Right lobe of liver (tissue), 6 donors: ENCODE results near the gene MMP3. TPM values are rescaled to one million over a fixed set of nuclear protein-coding genes. Genes with fewer than 3 reads are reported as not detected.

Source experiments
- ATAC-seq, 4 donors: fragments of 200-7000 bp; cut with Tn5 transposase; one replicate each; pipeline ENCODE4 v1.9.1; 2020; ENCODE audit warnings: mild to moderate bottlenecking in 4 of 4, moderate library complexity in 4 of 4
- DNase-seq, 3 donors: peaks; one replicate each; pipeline ENCODE4 v3.0.0-alpha.2; 2020
- H3K27ac ChIP-seq, 3 donors: fragments of 200-600 bp; one replicate each; pipeline ENCODE4 v1.8.0; 2022
- H3K27me3 ChIP-seq, 2 donors: fragments of 200-600 bp; one replicate each; pipeline ENCODE4 v1.8.0; 2022
- H3K36me3 ChIP-seq, 4 donors: fragments of 200-600 bp; sonication (generic) in 1 of 4; one replicate each; pipeline versions ENCODE4 v1.5.1 to v1.8.0; 2017 to 2022; ENCODE audit warnings: control low read depth in 1 of 4
- H3K4me1 ChIP-seq, 4 donors: fragments of 200-600 bp; sonication (generic) in 1 of 4; one replicate each; pipeline versions ENCODE4 v1.5.1 to v1.8.0; 2017 to 2022; ENCODE audit warnings: control low read depth in 1 of 4
- H3K4me3 ChIP-seq, 3 donors: fragments of 200-600 bp; one replicate each; pipeline ENCODE4 v1.8.0; 2022
- H3K9me3 ChIP-seq, 4 donors: fragments of 200-600 bp; sonication (generic) in 1 of 4; one replicate each; pipeline versions ENCODE4 v1.5.1 to v1.8.0; 2017 to 2022; ENCODE audit warnings: control low read depth in 1 of 4
- CTCF ChIP-seq, 4 donors: fragments of 200-600 bp in 3 of 4; fragments of 450-650 bp in 1 of 4; IDR thresholded peaks; one replicate each; pipeline versions ENCODE4 v1.5.1 to v1.8.0; 2016 to 2022; ENCODE audit warnings: antibody characterized with exemption in 4 of 4, mild to moderate bottlenecking in 2 of 4
- POLR2A ChIP-seq: fragments of 450-650 bp; IDR thresholded peaks from one replicate; pipeline ENCODE4 v1.6.1; 2017; ENCODE audit warnings: antibody characterized with exemption, mild to moderate bottlenecking
- WGBS: methylation state at CpG from one replicate; pipeline ENCODE4 v1.1.6; 2018; ENCODE audit warnings: low coverage, low lambda C conversion rate; ENCODE audit not compliant: insufficient coverage; ENCODE audit errors: missing lambda C conversion rate; 5-methylcytosine and 5-hydroxymethylcytosine counted together
- intact Hi-C, 2 donors: fragments of 100-400 bp; cut with DNase I; formaldehyde crosslinking; loops; one replicate each; pipeline versions ENCODE4 v1.11.2 to v1.14.1; 2022
- total RNA-seq, 6 experiments: library from RNA; depleted of rRNA in 2 of 6; stranded (reverse); fragments of >200 nt in 2 of 6; fragmentation: NEBNext Ultra II Directional in 3 of 6; extraction: Animal tissue kit (Norgen Biotek cat#: 25700) in 3 of 6; gene quantifications; one replicate each; pipeline versions ENCODE4 v1.1.0 to v1.2.4, GENCODE V29; 2016 to 2023
- donor health status: DM: no; HTN: yes; CAD: no.
- donor health status: DM: no; HTN: no; CAD: no.
- donor health status: DM: no; HTN: no; CAD: no.
- donor health status: DM: no; HTN: yes; CAD: no.
- donor health status: DM: no; HTN: yes; CAD: no.

The MMP3 gene
- total RNA-seq, 6 experiments from 2014 or later: not detected

GRCh38 chr11:102831489-102832440 is 11.6 kb downstream of the MMP3 start:
- peak in 3 of 4 donors; percentile 28 to 55 (median 36) for TF ChIP-seq CTCF (IDR thresholded peaks at IDR 0.05)
- TF ChIP-seq POLR2A: no peak
- Histone ChIP-seq H3K4me3 (peak overlapping the region; percentile 10 to 55 (median 26)), H3K9me3 (no peaks in the 10 kb centered on the region), H3K36me3 (no peaks in the 10 kb centered on the region), H3K4me1 (no peaks in the 10 kb centered on the region), H3K27ac (peak overlapping the region in 1 of 3 donors; percentile 61), H3K27me3 (no peaks in the 10 kb centered on the region)
- intact Hi-C loops: no loop called here
- DNase-seq (peak in 2 of 3 donors; percentile 67 to 77), ATAC-seq (peak; percentile 87 to 95 (median 93))
- 26% methylated on average over 26 of the region's 38 CpGs for WGBS

- TF ChIP-seq CTCF (IDR thresholded peaks at IDR 0.05): no peak
- TF ChIP-seq POLR2A: no peak
- Histone ChIP-seq H3K4me3 (peak overlapping the region in 1 of 3 donors; percentile 55), H3K36me3 (no peaks in the 10 kb centered on the region), H3K27ac (no peak overlapping the region), H3K9me3 (no peaks in the 10 kb centered on the region), H3K27me3 (no peaks in the 10 kb centered on the region), H3K4me1 (no peaks in the 10 kb centered on the region)
- ATAC-seq (no peak), DNase-seq (no peak)
- 42% methylated on average over 2 of the region's 2 CpGs for WGBS
- intact Hi-C loops: no loop called here
Measured at GRCh38 chr11:102831128-102831488, 12.3 kb downstream of the MMP3 start.

GRCh38 chr11:102830001-102830727 is 13.2 kb downstream of the MMP3 start:
- ATAC-seq (no peak), DNase-seq (no peak)
- no peak overlapping the region for H3K27ac ChIP-seq
- 40% methylated on average over 4 of the region's 5 CpGs for WGBS
- H3K4me3 ChIP-seq: no peak overlapping the region
- H3K27me3 ChIP-seq: no peaks in the 10 kb centered on the region
- no peaks in the 10 kb centered on the region for H3K4me1 ChIP-seq
- H3K36me3 ChIP-seq: no peaks in the 10 kb centered on the region
- intact Hi-C loops: no loop called here
- TF ChIP-seq CTCF (IDR thresholded peaks at IDR 0.05) (no peak), POLR2A (no peak)
- no peaks in the 10 kb centered on the region for H3K9me3 ChIP-seq

GRCh38 chr11:102829316-102830000 is 14.0 kb downstream of the MMP3 start:
- no peaks in the 10 kb centered on the region for H3K9me3 ChIP-seq
- WGBS: 52% methylated on average over 6 of the region's 6 CpGs
- H3K27ac ChIP-seq: no peak overlapping the region
- DNase-seq: no peak
- no peaks in the 10 kb centered on the region for H3K27me3 ChIP-seq
- H3K36me3 ChIP-seq: no peaks in the 10 kb centered on the region
- intact Hi-C loops: no loop called here
- ATAC-seq: peak in 2 of 4 donors; percentile 18 to 24
- TF ChIP-seq POLR2A (no peak), CTCF (IDR thresholded peaks at IDR 0.05) (no peak)
- H3K4me3 ChIP-seq: no peak overlapping the region
- H3K4me1 ChIP-seq: no peaks in the 10 kb centered on the region
